Measurements from ENCODE around the gene PLXNA1.

DNA sequence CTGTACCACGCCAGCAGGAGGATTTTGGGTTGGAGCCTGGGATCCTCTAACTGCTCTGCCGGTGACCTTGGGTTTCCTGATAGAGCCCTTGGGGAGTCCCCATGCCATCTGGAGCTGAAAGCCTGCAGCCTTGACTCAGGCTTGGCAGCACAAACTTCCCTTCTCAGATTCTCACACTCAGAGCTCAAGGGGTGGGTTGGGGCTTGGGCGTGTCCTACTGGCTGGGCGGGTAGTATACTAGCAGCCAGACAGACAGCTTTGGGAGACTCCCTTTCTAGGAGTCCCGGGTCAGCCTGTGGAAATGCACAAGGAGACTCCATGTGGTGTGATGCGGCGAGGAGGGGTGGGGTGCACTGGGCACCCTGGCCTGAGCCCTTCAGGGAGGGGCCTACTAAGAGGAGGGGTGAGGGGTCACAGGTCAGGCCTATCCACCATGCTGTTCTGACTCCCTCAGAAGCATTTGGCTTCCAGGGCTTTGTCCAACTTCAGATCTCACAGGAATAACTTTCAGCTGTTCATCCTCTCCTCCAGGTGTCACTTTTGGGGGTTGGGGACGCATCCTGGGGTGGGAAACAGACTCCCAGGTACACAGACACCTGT, 21.6 kb upstream of the PLXNA1 start:
- TF ChIP-seq GATA3 (IDR thresholded peaks at IDR 0.05; ENCODE audit: low read depth, low read length), result no peak
- TF ChIP-seq GATA2 (IDR thresholded peaks at IDR 0.05; ENCODE audit: low read depth, low read length), result no peak

Data from SH-SY5Y (cell line).